DMS 273 treated with DMSO at 0.1 percent for 48 hours (cell line): ENCODE results near the gene BCL2.
A peak's percentile ranks its signal among the peaks of the same experiment; 100 is the strongest.

Experiments used
- DNase-seq: peaks from one replicate; lab custom pipeline; 2025; lab: John Stamatoyannopoulos, UW

BCL2 gene

DNA sequence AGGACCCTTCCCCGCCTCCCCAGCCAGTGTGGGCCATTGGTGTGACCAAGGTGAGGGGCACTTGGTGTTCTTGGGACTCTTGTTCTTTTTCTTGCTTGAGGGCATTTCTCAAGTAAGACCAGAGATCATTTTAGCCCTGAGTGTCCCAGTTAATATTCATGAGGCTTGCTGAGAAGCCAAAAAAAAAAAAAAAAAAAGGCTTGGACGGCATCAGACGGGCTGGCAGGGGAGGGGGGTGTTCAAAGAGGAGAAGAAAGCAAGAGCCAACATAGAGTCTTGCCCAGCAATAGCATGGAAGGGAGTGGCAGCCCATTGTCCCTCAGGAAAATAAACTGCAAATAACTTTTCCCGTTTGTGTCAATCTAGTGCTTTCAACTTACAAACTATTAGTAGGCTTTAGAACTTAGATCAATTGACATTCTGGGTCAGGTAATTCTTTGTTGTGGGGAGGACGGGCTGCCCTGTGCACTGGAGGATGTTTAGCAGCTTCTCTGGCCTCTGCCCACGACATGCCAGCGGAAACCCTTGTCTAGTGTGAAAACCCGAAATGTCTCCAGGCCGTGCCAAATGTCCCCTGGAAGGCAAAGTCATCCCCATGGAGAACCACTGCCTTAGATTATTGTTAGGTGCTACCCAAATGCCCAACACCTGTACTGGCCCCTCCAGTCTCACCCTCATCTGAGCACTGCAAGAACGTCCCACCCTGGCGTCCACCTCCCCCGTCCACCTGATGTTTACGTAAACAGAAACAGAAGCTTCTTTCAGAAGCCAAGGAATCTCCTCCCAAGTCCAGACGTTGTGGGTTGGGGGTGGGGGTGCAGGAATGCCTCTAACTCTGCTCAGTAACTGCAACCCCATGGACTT lies 163.4 kb downstream of the BCL2 start:
- no peak for DNase-seq

DNA sequence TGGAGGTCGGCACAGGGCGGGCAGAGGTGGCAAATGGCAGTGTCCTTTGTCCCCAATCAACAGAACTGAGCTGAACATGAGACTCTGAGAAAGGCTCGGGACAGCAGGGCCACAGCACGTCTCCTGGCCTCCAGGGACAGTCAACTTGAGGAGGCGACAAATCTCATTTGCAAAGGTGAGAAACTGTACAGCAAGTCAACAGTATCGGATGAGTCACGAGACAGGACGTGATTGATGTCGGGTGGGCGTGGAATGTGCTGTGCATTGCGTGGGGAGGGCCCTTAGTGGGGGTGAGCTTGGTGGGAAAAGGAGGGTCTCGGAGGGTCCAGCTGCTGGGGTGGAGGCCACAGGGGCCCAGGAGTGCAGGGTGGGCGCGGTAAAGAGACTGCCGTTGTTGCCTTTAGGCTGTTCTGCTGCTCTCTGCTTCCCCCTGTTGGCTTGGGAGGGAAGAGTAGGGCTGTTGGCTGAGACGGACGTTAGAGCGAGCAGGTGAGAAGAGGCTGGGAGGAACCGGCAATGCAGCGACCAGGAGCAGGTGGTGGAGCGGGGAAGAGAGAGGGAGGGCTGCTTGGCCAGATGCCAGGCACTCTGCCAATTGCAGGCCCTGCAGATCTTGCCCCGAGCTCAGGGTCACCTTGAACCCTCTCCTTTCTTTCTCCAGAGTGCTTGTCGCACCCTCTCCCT lies 164.3 kb downstream of the BCL2 start:
- peak; percentile 52 for DNase-seq

DNA sequence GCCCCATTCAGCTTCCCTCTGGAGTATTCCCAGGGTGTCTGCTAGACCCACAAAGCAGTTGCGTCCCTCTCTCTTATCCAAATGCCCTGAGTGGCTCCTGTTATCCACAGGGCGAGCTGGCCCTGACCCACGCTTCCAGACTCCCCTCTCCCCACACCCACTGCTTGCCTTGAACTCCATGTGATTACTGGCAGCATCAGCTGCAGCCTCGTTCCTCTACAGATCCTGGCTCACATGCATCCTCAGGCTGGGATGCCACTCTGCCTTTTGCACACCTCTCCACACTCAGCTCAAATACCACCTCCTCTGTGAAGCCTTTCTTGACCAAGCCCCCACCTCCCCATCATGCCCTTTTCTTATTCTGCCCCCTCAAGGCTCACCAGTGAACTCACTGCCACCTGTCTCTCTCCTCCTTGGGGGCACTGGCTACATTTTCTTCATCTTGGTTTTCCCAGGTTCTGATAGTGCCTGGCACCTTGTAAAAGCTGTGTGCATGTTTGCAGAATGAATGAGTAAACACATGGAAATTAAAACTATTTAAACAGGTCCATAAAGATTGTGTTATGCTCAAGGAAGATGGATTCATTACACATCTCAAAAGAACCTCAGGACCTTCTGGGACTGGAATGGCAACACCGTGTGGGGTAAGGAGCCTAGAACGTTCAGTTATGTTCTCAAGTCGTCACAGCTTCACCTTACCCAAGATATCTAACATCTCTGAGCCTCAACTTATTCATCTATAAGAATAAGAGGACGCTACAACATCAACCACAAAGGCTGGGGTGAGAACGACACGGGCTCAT lies 165.0 kb downstream of the BCL2 start:
- no peak for DNase-seq

DNA sequence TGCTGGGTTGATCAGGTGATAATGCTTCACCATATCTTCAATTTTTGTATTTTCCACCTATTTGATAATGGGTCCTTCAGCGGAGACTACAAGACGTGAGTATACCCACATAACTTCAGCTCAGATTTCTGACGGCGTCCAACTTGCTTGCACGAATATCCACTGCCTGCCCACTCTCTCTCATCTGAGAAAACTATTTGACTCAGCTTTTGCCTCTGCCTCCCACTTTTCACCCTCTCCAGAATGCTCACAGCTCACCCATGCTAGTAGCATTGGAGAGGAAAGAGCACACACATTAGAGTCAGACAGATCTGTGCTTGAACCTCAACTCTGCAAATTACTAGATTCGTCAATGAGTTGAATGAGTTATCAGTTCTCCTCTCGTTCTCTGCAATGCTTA lies 166.8 kb downstream of the BCL2 start:
- DNase-seq, result no peak

DNA sequence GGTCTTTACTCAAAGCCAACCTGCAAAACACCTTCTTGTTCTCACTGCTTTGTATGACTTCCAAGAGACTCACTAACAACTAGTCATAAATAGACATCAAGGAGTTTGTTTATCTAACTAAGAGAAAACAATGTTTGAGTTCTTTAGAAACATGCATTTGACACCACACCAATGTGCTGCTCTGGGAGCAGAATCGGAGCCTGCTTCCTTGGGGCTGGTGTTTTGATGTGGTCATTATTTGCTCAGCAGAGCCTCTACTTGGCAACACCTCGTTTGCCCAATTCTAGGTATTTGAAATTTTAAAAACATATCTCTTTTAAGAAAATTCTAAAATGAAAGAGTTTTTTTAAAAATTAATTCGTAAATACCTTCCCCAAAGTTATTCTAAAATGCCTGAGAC lies 167.5 kb downstream of the BCL2 start:
- no peak for DNase-seq

DNA sequence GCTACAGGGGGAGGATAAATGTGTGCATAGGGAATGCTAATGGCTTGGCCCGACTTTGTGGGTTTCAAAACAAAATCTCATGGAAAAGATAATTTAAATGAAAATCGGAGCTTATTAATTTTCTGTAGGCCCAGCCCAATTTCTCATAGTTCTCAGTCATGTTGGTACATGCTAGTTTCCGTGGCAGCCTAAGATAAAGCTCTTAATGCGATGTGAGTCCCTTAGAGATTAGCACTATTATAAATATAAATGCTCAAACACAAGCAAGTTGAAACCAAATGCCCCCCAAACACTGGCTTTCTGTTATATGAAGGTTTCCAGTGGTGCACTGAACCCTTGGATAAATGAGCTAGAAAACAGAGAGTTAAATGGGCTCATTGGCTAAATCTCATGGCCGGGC lies 168.0 kb downstream of the BCL2 start:
- DNase-seq, result no peak

DNA sequence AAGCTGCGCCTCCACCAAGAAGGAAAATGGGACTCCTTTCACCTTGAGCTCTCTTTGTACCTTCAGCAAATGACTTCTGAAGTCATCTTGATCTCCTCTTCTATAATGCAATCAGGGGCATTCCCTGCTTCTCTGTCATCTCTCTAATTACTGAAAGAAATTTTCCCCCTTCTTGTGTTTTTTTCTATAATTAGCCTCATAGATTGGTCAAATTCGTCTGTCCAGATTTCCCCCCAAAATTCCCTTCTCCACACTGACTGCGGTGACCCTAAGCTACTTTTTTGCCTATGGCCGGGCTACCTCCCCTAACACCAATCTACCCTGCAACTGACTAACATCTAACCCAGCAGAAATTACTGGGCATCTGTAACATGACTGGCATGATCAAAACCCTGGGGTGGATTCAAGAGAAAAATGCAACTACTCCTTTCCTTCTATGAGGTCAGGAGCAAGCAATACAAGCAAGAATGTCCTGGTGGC lies 168.6 kb downstream of the BCL2 start:
- no peak for DNase-seq

DNA sequence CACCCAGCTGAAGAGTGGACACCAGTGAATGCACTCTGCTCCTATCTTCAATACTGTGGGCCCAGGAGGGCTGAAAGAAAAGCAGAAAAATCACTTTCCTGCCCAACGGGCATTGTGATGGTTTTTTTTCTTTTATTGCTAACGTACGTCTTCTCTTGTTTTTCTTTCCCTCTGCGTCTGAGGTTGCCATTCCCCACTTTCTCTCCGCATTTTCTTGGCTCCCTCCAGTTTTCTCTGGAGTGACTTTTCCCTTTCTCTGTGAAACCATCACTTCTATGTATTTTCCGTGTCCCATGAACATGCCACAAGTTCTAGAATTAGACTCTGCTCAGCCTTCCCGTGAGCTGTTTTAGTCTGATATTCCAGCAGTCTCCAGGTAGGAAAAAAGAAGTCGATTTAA lies 169.2 kb downstream of the BCL2 start:
- DNase-seq, result no peak

DNA sequence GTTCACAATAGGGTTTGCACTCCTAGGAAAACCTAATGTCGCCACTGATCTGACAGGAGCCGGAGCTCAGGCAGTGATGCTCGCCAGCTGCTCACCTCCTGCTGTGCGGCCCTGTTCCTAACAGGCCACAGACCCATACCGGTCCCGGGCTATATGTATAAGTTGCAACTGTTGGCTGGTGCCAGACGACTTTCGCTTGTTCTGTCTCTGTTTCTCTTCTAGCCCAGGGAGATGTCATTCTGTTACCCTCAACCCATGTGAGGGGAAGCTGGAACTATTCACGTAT lies 170.3 kb downstream of the BCL2 start:
- no peak for DNase-seq

DNA sequence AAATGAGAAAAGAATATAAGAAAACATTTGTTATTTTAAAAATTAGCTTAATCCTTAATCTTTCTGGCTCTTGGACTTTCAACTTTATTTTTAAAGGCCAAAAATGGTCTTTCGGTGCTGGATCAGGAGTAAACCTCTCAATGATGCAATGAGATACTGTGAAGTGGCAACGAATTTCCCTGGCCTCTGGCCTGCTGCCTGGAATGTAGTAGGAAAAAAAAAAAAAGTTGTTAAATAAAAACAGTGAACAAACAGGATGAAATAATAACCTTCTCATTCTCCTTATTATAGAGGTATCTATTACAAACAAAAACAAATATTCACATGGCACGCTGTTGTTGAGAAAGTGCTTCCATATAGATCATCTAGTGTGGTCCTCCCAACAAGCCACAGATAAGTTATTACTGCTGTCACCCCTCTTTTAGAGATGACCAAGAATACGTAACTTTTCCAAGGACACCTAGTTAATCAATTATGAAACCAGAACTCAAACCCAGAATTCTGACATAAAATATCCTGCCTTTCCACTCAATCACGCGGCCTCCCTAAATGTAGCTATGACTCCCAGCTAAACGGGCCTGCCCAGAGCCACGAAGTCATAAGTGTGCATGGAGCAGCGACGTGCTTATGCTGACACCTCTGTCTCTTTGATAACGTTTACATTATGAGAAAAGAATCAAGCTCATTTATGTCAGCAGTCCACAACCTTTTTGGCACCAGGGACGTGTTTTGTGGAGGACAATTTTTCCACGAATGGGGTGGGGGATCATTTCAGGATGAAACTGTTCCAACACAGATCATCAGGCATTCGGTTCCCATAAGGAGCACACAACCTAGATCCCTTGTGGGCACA lies 170.9 kb downstream of the BCL2 start:
- DNase-seq, result no peak

DNA sequence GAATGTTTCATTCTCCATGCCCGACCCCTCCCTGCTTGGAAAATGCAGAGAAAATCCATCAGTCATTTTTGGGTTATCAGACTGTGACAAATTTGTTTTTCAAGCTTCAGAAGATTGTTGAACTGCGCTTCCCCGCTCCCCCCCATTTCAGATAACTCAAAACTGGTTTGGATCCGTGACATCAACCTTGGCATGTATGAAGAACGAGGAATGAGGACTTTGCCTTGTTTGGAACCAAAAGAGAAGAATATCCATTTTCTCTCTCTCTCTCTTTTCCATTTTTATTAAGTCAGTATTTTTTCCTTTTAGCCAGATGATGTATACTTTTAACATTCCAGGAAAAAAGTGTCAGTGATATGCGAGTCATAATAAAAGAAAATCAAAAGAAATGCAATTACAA lies 171.6 kb downstream of the BCL2 start:
- no peak for DNase-seq

DNA sequence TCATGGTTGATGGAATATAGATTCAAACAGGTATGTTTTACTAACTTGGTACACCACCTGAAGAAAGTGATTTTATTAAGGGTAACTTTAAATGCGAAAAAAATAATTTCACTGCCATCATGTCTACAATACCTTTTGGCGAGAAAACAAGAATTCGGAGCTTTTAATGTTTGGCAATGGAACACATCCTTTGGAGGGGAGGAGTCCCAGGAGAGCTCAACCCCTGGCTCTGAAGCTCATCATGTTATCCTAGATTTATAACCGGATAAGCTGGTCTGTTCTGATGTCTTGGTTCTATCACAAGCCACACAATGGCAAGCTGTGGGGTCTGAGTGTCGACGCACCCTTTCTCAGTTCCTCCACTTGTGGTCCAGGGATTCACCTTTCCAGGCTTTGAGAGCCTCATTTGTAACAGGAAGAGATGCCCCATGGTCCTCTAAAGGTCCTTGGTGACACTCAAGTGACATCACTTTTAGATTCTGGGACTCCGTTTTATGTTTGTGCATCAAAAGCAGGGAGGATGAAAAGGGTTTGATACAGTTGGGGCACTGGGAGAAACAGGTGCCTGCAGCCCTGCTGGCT lies 172.7 kb downstream of the BCL2 start:
- no peak for DNase-seq

DNA sequence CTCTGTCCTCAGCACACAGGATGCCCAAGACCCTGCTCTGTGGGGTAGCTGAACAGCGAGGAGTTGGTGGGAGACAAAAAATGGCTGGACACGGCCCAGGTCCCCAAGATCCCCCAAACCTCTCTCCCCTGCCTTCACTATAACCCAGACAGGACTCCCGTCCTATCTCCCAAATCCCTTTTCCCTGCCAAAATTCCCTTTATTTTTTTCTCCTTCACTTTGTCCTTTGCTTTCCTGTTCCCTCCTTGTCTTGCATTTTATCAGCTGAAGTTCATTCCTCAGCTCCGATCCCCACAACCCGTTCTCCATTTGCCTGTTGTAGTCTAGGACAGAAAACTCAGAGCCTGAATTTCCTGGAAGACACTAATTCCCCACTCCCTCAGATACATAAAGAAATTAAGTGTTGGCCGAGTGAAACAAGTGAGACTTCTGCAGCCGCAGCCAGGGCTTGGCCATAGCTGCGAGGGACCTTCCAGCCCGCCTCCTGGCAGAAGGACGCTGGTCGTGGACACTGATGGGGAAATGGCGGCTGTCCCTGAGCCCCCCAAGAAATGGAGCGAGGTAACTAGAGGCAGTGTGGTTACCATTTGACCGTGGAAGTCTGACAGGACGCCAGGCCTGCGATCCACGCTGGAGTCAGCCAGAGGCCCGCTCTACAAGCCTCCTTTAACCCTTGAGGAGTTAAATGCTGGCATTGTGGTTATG lies 173.6 kb downstream of the BCL2 start:
- no peak for DNase-seq

DNA sequence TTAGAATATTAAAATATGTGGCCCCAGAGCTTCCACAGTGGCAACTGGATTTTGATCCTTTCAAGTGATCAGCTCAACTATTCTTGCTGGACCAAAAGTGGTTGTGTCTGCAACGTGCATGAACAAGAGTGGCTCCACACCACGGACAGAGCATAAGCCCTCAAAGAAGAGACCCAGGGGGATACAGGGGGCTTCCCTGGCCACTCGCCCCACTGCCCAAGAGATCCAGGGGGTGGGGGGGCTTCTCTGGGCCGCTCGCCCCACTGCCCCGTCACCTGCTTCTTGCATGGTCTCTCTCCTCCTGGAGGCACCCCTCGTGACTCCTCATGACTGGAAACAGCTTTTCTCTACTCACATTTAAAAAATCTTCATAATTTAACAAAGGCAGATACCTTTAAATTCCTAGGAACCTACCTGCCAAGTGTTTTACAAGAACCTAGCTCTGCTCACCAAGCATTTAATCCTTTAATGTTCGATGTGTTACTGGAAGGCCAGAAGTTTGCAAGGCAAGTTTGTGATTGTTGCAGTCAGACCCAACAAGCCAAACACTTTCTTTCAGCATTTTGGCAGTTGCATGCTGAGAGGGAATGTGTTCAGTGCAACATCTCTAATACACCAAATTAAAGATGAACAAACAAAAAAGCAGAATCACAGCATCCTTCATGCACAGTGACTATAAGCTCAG lies 174.3 kb downstream of the BCL2 start:
- no peak for DNase-seq

DNA sequence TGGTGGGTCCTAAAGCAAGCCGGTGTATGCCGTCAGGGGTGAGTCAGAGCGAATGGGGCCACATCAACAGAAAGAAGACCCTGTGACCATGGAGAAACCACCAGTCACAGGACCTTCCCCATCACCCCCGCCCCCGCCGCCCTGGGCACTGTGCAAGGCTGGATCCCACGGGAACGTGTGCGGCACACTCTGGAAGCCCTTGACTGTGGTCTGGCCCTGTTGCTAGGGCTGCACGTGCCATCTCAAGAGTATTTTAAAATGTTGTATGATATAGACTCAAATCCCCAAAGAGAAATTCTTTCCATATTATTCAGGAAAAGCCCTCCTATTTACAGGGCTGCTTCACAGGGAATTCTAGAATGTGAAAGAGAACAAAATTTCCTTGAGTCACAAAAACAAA lies 174.8 kb downstream of the BCL2 start:
- DNase-seq, result no peak

DNA sequence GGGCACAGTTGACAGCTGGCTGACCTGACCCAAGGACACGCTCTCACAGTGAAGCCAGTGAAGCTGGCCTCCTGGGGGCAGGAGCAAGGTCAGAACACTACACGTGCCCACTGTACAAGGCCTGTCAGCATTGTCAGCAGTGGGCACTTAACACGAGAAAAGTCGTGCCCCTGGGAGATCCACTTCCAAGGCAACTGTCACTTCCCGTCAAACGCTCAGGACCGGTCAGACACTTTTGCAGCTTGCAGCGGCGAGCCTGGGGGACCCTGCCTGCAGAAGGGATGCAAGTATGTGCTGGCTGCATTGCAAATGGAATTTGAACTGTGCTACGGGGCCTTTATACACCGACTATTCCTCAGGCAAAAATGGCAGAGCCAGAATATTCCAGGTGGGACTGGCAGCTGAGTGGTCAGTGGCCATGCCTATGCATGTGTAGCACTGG lies 176.2 kb downstream of the BCL2 start:
- no peak for DNase-seq

DNA sequence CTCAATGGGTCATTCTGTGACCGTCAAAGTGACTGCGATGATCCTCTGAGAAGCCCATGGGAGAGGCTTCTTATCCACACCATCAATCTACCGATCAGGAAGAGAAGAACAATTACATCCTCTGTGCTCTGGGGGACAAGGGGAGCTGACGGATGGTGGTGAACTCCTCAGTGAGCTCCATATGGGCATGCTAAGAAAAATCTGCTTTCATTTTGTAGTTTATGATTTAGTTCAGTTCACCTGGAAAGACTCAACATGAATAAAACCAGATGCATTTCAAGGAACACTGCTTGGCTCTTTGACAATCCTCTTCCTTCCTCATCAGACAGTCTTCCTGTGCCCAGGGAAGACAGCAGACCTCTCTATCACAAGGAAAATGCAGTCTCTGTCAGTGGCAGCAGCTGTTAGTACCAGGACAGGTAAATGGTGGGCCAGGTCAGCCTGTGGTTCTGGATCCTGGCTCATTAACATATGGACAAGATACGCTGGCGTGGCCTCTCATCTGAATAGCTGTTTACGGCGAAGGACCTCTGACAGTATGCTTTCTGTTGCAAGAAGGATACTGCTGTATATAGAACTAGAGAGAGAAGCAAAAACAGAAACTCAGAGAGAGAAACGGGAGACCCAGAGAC lies 176.9 kb downstream of the BCL2 start:
- DNase-seq, result no peak

DNA sequence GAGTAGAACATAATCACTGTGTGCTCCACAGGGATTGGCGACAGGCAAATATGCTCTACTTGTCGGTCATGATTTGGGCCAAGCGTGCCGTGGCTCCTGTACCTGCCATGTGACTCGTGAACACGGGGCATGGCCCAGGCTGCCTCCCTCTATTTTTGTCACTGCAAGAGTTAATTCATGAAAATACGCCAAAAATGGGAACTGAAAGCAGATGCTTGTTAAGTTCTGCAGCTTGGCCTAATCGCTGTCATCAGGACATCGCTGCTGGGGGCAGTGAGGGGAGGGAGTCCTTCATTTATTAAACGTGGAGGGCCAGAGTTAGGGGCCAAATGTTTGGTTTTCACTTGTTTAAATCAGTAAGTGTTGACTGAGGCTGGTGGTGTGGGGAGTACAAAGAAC lies 177.8 kb downstream of the BCL2 start:
- no peak for DNase-seq

DNA sequence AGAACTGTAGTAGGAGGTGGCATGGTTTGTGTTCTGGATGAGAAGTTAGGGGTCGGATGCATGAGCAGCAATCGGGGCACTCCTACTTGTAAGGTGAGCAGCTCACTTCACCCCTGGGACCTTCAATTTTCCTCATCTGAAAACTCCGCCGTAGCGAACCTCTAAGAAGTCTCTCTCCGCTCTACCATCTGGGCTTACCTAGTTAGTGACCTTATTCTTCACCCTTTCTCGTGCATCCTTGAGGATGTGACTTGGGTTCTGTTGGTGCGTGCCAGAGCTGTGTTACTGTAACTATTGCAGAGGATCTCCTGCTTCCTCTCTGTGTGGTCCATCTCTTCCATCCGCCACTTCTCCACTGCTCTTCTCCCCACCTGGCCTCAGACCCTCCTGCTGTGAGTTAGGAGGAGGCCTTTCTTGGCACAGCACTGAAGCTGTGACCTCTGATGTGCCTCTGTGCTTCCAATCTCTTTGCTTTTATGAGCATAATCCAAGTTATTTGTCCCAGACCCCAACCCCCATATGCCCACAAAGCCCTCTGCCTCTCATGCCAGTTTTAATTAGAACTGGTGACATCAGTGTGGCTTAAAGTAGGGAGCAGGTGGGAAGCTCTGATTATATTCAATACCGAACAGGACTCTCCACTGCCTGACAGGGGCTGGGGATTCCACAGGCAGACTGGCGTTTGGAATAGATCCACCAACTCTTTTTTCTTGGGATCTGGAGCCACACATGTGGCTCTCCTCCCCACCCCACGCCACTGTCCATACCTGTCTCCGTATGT lies 178.4 kb downstream of the BCL2 start:
- no peak for DNase-seq
